Measurements from ENCODE around the gene AVPR2.

The AVPR2 gene

DNA sequence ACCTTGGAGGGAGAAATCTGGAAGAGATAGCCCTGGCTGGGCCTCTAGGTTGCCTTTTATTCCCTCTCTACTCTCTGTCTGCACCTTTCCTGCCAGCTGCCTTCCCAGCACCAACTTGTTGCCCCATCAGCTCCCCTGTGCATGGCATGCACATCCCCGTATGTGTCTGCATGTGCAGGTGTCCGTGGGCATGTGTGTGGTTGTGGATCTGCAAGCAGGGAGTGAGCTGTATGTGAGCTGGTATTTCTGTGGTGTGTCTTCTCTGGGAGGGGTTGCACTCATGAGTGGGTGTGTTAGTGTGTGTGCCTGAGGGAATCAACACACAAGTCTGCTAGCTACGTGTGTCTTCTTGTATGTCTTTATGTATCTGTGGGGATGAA, 28.4 kb upstream of the AVPR2 start:
- Mint-ChIP-seq H3K4me1 (peaks cover 20 to 25% of the 10 kb centered on the region in 2 donors), H3K27me3 (peaks cover 62 to 69% of the 10 kb centered on the region in 2 donors), H3K4me3 (no peak overlapping the region), H3K27ac (peak overlapping the region; percentile 68), H3K36me3 (peaks cover 6 to 8% of the 10 kb centered on the region in 2 donors), H3K9me3 (peaks cover 0 to 3% of the 10 kb centered on the region in 2 donors)
- ATAC-seq (replicated peaks): no peak
- no peak for DNase-seq

DNA sequence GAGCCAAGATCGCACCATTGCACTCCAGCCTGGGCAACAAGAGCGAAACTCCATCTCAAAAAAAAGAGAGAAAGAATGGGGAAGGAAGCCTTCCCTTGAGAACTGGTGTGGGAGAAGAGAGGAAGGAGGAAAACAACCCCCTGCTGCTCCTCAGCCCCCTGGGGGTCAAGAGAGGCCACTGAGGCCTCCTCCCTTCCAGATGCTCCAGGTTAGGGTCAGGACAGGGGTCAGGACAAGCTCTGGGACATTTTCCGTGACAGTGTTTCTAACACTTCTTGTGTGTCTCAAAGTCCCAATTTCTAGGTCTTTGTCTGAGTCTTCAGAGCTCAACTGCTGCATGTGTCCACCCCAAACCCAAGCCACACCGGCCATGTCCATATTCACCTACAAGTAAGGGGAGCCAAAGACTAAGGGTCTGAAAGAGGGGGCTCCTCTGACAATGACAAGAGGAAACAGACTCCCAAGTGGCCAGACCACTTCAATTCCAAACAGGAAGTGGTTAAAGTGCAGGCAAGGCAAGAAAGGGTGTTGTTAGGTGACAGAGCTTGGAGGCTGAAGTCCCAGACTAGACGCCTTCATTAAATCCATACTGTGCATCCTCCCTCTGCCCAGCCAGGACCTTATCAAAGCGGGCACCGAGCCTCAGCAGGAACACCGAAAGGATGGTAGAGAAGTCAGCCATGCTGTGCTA, 26.8 kb upstream of the AVPR2 start:
- ATAC-seq (replicated peaks): no peak
- Mint-ChIP-seq H3K4me1 (peaks cover 20 to 23% of the 10 kb centered on the region in 2 donors), H3K9me3 (peaks cover 0 to 3% of the 10 kb centered on the region in 2 donors), H3K4me3 (no peak overlapping the region), H3K36me3 (peaks cover 2 to 5% of the 10 kb centered on the region in 2 donors), H3K27ac (no peak overlapping the region), H3K27me3 (peaks cover 60 to 66% of the 10 kb centered on the region in 2 donors)
- DNase-seq: no peak

DNA sequence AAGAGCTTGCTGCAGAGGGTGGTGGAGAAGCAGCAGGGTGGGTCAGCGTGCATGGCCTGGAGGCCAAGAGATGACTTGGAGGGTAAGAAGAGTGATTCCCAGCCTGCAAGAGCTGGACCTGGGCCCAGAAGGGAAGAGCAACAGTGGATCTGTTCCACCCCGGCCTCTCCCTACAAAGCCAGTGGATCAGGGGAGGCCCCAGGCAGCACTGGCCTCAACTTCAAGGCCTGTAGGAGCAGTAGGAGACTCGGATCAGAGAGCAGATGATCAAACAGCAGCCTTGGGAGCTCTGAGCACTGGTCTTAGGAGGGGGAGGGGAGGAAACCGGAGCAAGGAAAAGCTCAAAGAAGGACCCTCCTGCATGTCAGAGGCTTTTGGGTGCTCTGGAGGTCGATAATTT, 26.1 kb upstream of the AVPR2 start:
- H3K4me3 Mint-ChIP-seq: peak overlapping the region in 1 of 2 donors; percentile 9
- H3K27me3 Mint-ChIP-seq: peaks cover 59 to 65% of the 10 kb centered on the region in 2 donors
- DNase-seq (no peak), ATAC-seq (replicated peaks) (no peak)
- no peak overlapping the region for H3K27ac Mint-ChIP-seq
- peaks cover 0 to 3% of the 10 kb centered on the region in 2 donors for H3K9me3 Mint-ChIP-seq
- peaks cover 20 to 25% of the 10 kb centered on the region in 2 donors for H3K4me1 Mint-ChIP-seq
- H3K36me3 Mint-ChIP-seq: peaks cover 0 to 5% of the 10 kb centered on the region in 2 donors

DNA sequence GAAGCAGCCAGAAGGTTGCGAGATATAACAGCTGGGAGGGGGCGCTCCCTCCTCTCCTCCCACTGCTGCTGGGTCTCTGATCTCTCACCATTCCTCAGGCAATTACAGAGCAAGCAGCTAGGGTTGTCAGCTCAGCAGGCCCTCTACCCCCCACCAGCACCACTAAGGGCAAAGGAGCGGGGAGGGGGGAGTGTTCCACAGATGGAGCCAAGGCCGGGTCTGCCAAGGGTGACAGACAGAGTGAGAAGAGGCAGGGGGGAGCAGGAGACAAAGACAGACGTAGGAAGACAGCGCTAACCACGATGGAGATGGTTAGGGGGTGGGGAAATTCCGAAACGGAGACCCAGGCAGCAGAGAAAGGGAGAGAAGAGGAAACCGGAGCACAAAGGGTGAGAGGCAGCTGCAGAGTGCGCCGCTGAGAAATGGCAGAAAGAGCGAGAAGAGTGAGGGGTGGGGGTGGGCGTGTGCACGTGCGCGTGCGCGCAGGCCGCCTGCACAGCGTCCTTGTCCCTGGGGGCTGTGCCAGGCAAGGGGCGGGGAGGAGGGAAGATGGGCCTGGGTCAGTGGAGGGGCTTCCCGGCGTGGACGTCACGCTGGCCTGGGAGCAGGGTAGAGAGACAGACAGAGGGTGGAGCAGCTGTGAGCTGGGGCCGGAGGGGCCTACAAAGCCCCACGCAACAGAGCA, 25.4 kb upstream of the AVPR2 start:
- Mint-ChIP-seq H3K9me3 (peaks cover 0 to 3% of the 10 kb centered on the region in 2 donors), H3K27ac (no peak overlapping the region), H3K27me3 (peaks cover 54 to 63% of the 10 kb centered on the region in 2 donors), H3K36me3 (peaks cover 0 to 5% of the 10 kb centered on the region in 2 donors), H3K4me3 (peak overlapping the region; percentile 59 to 66), H3K4me1 (peaks cover 20 to 25% of the 10 kb centered on the region in 2 donors)
- no peak for DNase-seq
- ATAC-seq (replicated peaks): peak; percentile 73 to 80

DNA sequence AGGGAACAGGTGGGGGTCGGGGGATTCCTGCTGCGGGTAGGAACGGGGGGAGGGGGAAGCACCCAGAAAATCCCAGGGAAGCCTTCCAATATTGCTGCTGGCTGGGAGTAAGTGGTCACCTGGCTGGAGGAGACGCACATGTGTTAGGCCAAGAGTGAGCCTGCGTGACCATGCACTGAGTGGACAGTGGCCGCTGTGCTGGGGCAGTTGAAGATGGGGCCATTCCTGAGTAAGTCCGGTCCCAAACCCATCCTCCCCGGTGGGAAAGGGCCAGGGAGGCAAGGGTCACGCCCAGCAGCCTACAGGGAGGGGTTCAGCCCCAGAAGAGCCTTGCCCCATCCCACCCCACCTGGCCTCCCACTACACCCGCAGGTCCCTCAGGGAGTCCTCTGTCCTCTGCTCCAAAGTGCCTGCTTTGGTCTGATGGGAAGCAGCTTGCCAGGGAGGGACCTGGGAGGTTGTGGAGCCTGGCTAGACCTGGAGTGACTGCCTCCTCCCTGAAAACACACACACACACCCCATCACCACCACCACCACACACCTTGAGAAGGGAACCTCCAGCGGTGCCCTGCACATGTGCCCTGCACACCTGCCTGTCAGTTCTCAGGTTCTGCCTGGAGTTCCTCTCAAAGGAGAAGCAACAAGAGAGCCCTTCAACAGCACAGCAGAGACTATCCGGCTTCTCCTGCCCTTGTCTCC, 24.6 kb upstream of the AVPR2 start:
- H3K27me3 Mint-ChIP-seq: peaks cover 48 to 60% of the 10 kb centered on the region in 2 donors
- DNase-seq (no peak), ATAC-seq (replicated peaks) (no peak)
- H3K4me3 Mint-ChIP-seq: peak overlapping the region in 1 of 2 donors; percentile 66
- peaks cover 0 to 3% of the 10 kb centered on the region in 2 donors for H3K9me3 Mint-ChIP-seq
- H3K4me1 Mint-ChIP-seq: peaks cover 22 to 27% of the 10 kb centered on the region in 2 donors
- peaks cover 0 to 5% of the 10 kb centered on the region in 2 donors for H3K36me3 Mint-ChIP-seq
- no peak overlapping the region for H3K27ac Mint-ChIP-seq

DNA sequence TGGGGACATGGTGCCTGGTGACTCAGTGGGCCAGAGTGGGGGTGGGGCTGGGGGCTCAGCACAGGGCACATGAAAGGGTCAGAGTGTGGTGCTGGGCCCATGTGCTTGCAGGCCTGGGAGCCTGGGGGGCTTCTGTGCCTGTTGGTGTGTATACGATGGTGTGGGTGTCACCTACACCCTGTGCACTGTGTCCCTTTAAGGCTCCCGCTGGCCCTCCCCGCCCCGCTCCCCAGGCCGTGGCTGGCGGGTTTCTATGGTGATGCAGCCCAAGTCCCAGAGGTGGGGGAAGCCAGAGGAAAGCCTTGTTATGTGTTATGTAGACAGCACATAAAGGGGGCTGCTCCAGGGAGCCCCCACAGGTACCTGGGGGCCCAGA, 24.0 kb upstream of the AVPR2 start:
- Mint-ChIP-seq H3K4me3 (no peak overlapping the region), H3K4me1 (peaks cover 27 to 30% of the 10 kb centered on the region in 2 donors), H3K27ac (no peak overlapping the region), H3K9me3 (peaks cover 0 to 3% of the 10 kb centered on the region in 2 donors), H3K27me3 (peaks cover 43 to 55% of the 10 kb centered on the region in 2 donors), H3K36me3 (peaks cover 0 to 5% of the 10 kb centered on the region in 2 donors)
- no peak for DNase-seq
- no peak for ATAC-seq (replicated peaks)

DNA sequence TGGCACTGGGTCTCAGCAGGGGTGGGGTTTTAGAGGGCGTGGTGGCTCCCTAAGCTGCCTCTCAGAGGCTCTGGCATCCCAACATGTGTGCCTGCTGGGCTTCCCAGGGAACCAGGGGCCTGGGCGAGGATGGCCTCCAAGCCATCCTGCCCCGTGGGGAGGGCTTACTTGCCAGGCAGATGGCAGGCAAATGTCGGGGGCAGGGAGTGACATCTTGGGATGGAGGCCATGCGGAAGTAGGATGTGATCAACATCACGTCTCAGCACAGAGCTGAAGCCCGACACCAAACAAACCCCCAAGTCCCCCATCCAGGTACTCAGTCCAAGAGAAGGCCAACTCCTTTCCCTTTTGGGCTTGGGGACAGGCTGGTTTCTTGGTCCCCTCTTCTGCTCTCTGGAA, 23.2 kb upstream of the AVPR2 start:
- peaks cover 0 to 2% of the 10 kb centered on the region in 2 donors for H3K36me3 Mint-ChIP-seq
- peaks cover 38 to 49% of the 10 kb centered on the region in 2 donors for H3K27me3 Mint-ChIP-seq
- H3K9me3 Mint-ChIP-seq: no peaks in the 10 kb centered on the region
- H3K4me3 Mint-ChIP-seq: no peak overlapping the region
- ATAC-seq (replicated peaks): no peak
- DNase-seq: no peak
- no peak overlapping the region for H3K27ac Mint-ChIP-seq
- peaks cover 27 to 30% of the 10 kb centered on the region in 2 donors for H3K4me1 Mint-ChIP-seq

DNA sequence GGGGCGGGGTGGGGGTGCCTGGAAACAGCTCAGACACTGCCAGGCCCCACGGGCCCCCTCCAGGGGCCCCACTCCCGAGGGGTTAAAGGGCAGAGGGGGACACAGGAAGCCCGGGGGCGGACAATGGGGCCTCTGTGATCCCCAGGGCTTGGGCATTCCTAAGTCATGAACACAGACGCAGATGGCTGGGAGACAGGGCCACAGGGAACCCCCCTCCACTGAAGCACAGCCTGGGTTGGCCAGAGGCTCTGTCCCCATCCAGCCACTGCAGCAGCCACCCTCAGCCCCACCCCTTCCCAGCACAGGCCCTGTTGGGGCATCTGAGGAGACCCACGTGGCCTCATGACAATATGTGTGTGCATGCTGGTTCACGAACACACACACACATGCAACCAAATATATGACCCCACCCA, 22.4 kb upstream of the AVPR2 start:
- ATAC-seq (replicated peaks): no peak
- no peak overlapping the region for H3K27ac Mint-ChIP-seq
- no peaks in the 10 kb centered on the region for H3K36me3 Mint-ChIP-seq
- H3K4me3 Mint-ChIP-seq: no peak overlapping the region
- peaks cover 36 to 46% of the 10 kb centered on the region in 2 donors for H3K27me3 Mint-ChIP-seq
- no peaks in the 10 kb centered on the region for H3K9me3 Mint-ChIP-seq
- peaks cover 30 to 32% of the 10 kb centered on the region in 2 donors for H3K4me1 Mint-ChIP-seq
- DNase-seq: no peak

DNA sequence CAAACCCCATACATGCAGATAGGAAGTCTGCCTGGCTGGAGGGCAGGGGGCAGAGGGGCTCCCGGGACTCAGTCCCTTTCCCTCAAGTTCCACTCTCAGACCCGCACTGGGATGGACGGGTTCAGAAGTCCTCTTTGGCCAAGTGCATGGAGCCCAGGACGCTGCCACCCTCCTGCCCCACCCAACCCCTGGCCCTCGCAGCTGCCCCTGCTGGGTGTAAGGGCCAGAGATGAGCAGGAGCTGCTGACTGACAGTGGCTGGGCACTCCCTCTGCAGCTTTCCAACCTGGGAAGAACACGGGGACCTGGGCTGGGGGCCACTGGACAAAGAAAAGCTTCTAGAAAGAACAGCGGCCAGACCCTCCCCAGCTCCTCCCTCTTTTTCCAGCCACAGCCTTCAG, 21.9 kb upstream of the AVPR2 start:
- DNase-seq (no peak), ATAC-seq (replicated peaks) (no peak)
- peaks cover 33 to 43% of the 10 kb centered on the region in 2 donors for H3K27me3 Mint-ChIP-seq
- no peaks in the 10 kb centered on the region for H3K9me3 Mint-ChIP-seq
- no peak overlapping the region for H3K4me3 Mint-ChIP-seq
- peaks cover 31 to 37% of the 10 kb centered on the region in 2 donors for H3K4me1 Mint-ChIP-seq
- no peaks in the 10 kb centered on the region for H3K36me3 Mint-ChIP-seq
- H3K27ac Mint-ChIP-seq: no peak overlapping the region

DNA sequence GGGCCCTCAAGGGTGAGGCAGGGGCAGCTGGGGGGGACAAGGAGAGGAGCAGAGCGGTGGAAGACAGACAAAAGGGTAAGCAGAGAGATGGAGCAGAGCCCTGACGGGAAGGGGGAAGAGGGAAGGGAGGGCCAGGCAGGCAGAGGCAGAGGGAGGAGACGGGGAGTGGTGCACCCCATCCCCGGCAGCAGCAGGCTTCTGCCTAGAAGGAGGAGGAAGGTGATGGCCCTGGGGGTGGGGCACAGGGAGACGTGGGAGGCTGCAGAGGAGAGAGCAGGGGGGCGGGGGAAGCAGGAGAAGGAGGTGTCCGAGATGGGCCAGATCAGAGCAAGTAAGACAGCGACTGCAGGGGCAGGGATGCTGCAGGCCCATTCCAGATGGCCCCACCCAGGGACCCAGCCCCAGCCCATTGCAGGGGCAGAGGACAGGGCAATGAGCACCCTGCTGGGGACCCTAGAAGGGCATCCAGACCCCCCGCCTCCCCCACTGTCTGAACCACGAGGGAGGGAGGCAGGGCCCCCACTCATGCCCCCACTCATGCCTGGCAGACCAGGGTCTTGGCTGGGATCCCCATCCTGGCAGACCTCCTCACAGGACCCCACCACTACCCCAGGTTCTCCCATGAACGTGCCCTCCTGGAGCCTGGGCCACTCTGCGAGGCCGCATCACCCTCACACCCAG, 21.2 kb upstream of the AVPR2 start:
- no peak overlapping the region for H3K27ac Mint-ChIP-seq
- ATAC-seq (replicated peaks): no peak
- no peak for DNase-seq
- H3K4me1 Mint-ChIP-seq: peaks cover 32 to 38% of the 10 kb centered on the region in 2 donors
- peaks cover 25 to 35% of the 10 kb centered on the region in 2 donors for H3K27me3 Mint-ChIP-seq
- H3K36me3 Mint-ChIP-seq: no peaks in the 10 kb centered on the region
- no peak overlapping the region for H3K4me3 Mint-ChIP-seq
- H3K9me3 Mint-ChIP-seq: no peaks in the 10 kb centered on the region

DNA sequence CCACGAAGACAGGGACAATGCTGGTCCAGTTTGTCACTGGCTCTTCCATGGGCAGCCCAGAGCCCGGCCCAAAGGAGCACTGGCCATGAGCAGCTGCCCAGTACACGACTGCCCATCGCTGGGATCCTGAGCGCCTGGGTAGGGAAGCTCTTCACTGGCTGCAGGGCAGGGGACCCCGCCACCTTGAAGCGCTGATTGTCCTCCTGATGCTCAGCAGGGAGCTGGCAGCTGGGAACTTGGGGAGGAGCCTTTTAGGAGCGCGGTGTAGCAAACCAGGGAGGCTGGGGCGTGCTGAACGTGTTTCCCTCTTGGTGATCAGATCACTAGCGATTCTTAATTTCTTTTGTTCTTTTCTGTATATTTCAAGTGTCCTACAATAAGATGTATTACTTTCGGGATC, 20.3 kb upstream of the AVPR2 start:
- H3K4me3 Mint-ChIP-seq: no peak overlapping the region
- no peak for ATAC-seq (replicated peaks)
- peaks cover 31 to 34% of the 10 kb centered on the region in 2 donors for H3K4me1 Mint-ChIP-seq
- no peaks in the 10 kb centered on the region for H3K9me3 Mint-ChIP-seq
- DNase-seq: no peak
- no peak overlapping the region for H3K27ac Mint-ChIP-seq
- peaks cover 17 to 29% of the 10 kb centered on the region in 2 donors for H3K27me3 Mint-ChIP-seq
- H3K36me3 Mint-ChIP-seq: no peaks in the 10 kb centered on the region

DNA sequence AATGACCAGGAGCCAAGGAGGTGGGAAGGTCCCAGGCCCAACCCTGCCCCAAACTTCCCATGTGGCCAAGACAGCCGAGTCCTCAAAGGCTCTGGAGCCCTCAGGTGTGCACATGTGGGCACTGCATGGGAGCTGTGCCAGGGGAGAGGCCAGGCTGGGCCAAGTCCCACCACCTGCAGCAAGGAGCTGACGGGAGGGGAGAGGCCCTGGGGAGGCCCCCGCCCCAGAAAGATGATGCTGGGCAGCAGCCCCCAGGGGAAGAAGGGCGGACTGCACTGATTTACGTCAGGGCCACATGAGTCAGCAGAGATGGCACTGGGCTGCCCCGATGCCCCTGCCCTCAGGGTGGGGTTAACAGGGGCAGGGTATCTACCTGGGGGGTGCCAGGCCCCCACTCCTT, 19.9 kb upstream of the AVPR2 start:
- Mint-ChIP-seq H3K9me3 (no peaks in the 10 kb centered on the region), H3K27ac (no peak overlapping the region), H3K36me3 (no peaks in the 10 kb centered on the region), H3K27me3 (peaks cover 13 to 25% of the 10 kb centered on the region in 2 donors), H3K4me3 (peak overlapping the region in 1 of 2 donors; percentile 58), H3K4me1 (peaks cover 28 to 29% of the 10 kb centered on the region in 2 donors)
- no peak for DNase-seq
- ATAC-seq (replicated peaks): no peak

DNA sequence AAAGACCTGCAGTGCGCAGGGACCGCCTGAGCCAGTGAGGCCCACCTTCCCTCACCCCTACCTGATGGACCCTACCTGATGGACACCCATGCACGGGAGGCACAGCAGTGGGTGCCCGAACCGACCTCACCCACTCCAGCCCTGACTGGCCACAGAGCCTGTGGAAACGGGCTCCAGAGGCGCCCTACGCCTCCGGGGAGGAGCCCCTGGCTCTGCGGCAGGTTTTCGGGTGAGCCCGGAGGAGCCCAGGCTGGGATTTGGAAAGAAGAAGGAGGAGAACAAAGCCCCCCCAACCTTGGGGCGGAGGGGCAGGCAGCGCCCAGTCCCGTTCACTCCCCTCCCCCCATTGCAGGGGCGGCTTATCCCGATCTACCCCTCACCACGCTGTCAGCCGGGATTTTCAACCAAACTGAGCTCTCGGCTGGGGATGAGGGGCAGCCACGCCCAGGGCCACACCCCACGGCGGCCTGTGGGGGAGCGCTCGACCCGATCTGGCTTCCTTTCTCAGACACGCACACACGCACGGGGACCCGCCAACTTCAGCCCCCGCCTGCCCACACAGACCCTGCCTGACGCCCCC, 19.2 kb upstream of the AVPR2 start:
- H3K4me3 Mint-ChIP-seq: peak overlapping the region; percentile 57 to 58
- peaks cover 13 to 20% of the 10 kb centered on the region in 2 donors for H3K27me3 Mint-ChIP-seq

More for the DNA sequence above, 19.2 kb upstream of the AVPR2 start:
- peaks cover 26 to 28% of the 10 kb centered on the region in 2 donors for H3K4me1 Mint-ChIP-seq
- no peak overlapping the region for H3K27ac Mint-ChIP-seq
- H3K36me3 Mint-ChIP-seq: no peaks in the 10 kb centered on the region
- no peak for DNase-seq
- no peaks in the 10 kb centered on the region for H3K9me3 Mint-ChIP-seq
- ATAC-seq (replicated peaks): no peak

Data from stimulated activated naive B cell treated with anti-CD40 and anti-IgM and Interleukin-4, amounts not matched to agents 10 μg/mL and 1 μg/mL and 100 μg/mL, for 72 hours (primary cell).